Subcutaneous abdominal adipose tissue (tissue), 5 donors: Measurements from ENCODE around the gene GDPD1.

Source experiments
- H3K27ac ChIP-seq: one replicate; pipeline ENCODE4 v1.7.0; 2013; ENCODE audit warnings: low read depth, mild to moderate bottlenecking, inconsistent platforms, low read length, moderate library complexity
- H3K27me3 ChIP-seq, 5 donors: one replicate each; pipeline ENCODE4 v1.7.0; 2013; ENCODE audit warnings: low read length in 5 of 5, inconsistent platforms in 1 of 5; ENCODE audit not compliant: control insufficient read depth in 5 of 5, insufficient read depth in 4 of 5
- H3K36me3 ChIP-seq, 5 donors: one replicate each; pipeline ENCODE4 v1.7.0; 2013; ENCODE audit warnings: low read length in 5 of 5; ENCODE audit not compliant: control insufficient read depth in 5 of 5, insufficient read depth in 5 of 5
- H3K4me1 ChIP-seq, 5 donors: one replicate each; pipeline ENCODE4 v1.7.0; 2013; ENCODE audit warnings: low read length in 5 of 5, mild to moderate bottlenecking in 3 of 5, moderate library complexity in 1 of 5; ENCODE audit not compliant: control insufficient read depth in 5 of 5, insufficient read depth in 5 of 5
- H3K4me3 ChIP-seq, 5 donors: one replicate each; pipeline ENCODE4 v1.7.0; 2013; ENCODE audit warnings: low read length in 5 of 5, low read depth in 1 of 5
- H3K9ac ChIP-seq, 5 donors: one replicate each; pipeline ENCODE4 v1.7.0; 2013; ENCODE audit warnings: low read length in 5 of 5, mild to moderate bottlenecking in 4 of 5, moderate library complexity in 3 of 5
- H3K9me3 ChIP-seq, 5 donors: one replicate each; pipeline ENCODE4 v1.7.0; 2013; ENCODE audit warnings: low read length in 5 of 5; ENCODE audit not compliant: control insufficient read depth in 5 of 5
- donor health status: healthy.
- donor health status: healthy.
- donor health status: healthy.
- donor health status: healthy.
- donor health status: healthy.

The GDPD1 gene

DNA sequence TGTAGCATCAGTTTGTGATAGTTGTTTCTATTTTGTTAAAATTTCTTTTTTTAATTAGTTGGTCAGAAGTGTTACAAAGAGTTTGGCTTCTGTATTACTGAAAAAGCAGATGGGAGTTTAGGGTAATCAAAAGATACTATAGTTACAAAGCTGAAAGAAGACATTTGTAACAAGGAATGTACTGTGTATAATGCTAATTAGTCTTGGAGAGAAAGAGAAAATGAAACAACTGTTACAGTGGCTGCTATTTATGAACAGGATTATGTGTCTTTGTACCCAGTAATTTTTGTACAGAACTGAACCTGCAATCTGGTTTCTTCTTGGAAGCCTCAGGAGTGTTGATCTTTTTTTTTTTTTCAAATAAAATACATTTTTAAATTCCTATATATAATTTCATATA is 14.3 kb downstream of the GDPD1 start:
- no peak overlapping the region for H3K27ac ChIP-seq
- no peak overlapping the region for H3K9ac ChIP-seq
- H3K4me1 ChIP-seq, result no peaks in the 10 kb centered on the region
- no peak overlapping the region for H3K4me3 ChIP-seq
- H3K36me3 ChIP-seq, result no peaks in the 10 kb centered on the region
- H3K27me3 ChIP-seq, result no peaks in the 10 kb centered on the region
- no peaks in the 10 kb centered on the region for H3K9me3 ChIP-seq

DNA sequence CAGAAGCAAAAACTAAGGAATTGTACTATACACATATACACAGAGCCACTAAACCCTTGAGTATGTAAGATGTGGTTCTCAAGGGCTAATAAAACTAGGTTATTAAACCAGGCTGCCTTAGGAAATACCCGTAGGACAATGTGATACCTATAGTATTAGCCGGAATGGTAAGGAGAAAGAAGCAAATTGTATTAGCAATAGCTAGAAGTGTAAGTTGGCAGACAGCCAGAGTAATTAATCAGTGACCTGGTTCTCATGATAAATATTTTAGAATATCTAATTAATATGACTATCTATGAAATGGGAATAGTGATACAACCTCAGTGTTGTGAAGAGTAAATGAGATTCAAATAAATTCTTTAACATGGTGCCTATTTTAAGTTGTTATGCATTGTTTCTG is 18.6 kb downstream of the GDPD1 start:
- H3K27ac ChIP-seq, result no peak overlapping the region
- H3K9me3 ChIP-seq, result no peaks in the 10 kb centered on the region
- no peak overlapping the region for H3K4me3 ChIP-seq
- H3K9ac ChIP-seq, result no peak overlapping the region
- no peaks in the 10 kb centered on the region for H3K27me3 ChIP-seq
- H3K36me3 ChIP-seq, result no peaks in the 10 kb centered on the region
- no peaks in the 10 kb centered on the region for H3K4me1 ChIP-seq

DNA sequence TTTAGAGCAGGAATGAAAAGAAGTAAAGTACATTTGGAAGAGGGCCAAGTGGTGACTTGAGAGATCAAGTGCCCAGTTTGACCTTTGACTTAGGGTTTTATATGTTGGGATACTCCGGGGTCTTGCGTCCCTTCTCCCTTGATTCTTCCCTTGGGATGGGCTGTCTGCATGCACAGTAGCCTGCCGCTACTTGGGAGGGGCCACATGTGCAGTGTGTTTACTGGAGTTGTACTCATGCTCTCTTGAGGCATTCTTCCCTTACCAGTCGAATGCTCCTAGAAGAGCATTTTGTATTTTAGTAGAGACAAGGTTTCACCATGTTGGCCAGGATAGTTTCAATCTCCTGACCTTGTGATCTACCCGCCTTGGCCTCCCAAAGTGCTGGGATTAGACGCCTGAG is 23.8 kb downstream of the GDPD1 start:
- H3K36me3 ChIP-seq, result no peaks in the 10 kb centered on the region
- no peaks in the 10 kb centered on the region for H3K4me1 ChIP-seq
- H3K9me3 ChIP-seq, result no peaks in the 10 kb centered on the region
- no peak overlapping the region for H3K9ac ChIP-seq
- no peaks in the 10 kb centered on the region for H3K27me3 ChIP-seq
- no peak overlapping the region for H3K27ac ChIP-seq
- no peak overlapping the region for H3K4me3 ChIP-seq

DNA sequence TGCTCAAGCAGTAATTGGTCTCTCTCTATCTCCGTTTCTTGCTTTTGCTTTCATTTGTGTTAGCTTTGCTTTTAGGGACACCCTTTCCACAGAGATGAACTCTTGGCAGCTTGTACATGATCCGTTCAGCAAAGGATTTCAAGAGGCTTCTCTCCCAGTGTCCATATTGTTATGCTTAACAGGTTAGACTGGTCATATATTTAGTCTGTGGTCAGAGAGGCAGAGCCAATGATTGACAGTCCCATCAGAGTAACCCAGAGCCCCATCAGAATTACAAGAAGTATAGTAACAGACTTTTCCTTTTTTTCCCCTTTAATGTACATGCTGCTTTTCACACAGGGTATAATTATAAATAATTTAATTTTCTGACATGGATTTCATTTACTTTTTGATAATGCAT is 34.4 kb downstream of the GDPD1 start:
- H3K4me3 ChIP-seq, result no peak overlapping the region
- H3K4me1 ChIP-seq, result no peaks in the 10 kb centered on the region
- H3K27ac ChIP-seq, result no peak overlapping the region
- peaks cover 0 to 2% (median 0%) of the 10 kb centered on the region in 5 donors for H3K36me3 ChIP-seq
- peak overlapping the region in 1 of 5 donors; percentile 12 for H3K9ac ChIP-seq
- H3K9me3 ChIP-seq, result no peaks in the 10 kb centered on the region
- H3K27me3 ChIP-seq, result no peaks in the 10 kb centered on the region

DNA sequence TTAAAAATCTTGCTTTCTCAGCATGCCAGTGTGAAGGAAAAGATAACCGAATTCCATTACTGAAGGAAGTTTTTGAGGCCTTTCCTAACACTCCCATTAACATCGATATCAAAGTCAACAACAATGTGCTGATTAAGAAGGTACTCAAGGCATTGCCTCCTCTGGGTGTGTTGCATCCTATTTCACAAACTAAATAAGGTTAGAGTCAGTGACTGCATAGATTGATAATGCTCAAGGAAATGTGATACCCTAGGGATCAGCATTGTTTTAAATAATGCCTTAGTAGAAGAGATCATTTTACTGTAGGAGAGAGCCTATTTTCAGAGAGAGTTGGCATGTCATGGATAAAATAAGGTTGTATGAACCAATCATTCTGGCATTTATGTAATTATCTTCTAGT is 36.8 kb downstream of the GDPD1 start:
- no peak overlapping the region for H3K9ac ChIP-seq
- no peak overlapping the region for H3K4me3 ChIP-seq
- no peaks in the 10 kb centered on the region for H3K4me1 ChIP-seq
- H3K9me3 ChIP-seq, result no peaks in the 10 kb centered on the region
- H3K36me3 ChIP-seq, result peaks cover 0 to 4% (median 0%) of the 10 kb centered on the region in 5 donors
- H3K27ac ChIP-seq, result no peak overlapping the region
- no peaks in the 10 kb centered on the region for H3K27me3 ChIP-seq

DNA sequence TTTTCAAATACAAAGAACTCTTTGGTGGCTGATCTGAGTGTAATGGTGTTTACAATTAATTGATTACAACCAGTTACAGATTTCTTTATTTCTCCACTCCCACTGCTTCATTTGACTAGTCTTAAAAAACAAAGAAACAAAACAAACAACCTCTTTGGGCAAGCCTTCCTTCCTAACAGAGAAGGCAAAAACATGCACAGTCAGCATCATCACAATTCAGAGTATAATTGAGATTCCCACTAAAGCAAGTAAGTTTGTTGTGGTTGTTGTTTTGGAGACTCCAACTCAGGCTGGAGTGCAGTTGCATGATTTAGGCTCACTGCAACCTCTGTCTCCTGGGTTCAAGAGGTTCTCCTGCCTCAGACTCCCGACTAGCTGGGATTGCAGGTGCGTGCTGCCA is 40.4 kb downstream of the GDPD1 start:
- H3K4me1 ChIP-seq, result no peaks in the 10 kb centered on the region
- H3K27ac ChIP-seq, result no peak overlapping the region
- peaks cover 0 to 2% (median 0%) of the 10 kb centered on the region in 5 donors for H3K36me3 ChIP-seq
- no peak overlapping the region for H3K4me3 ChIP-seq
- H3K9ac ChIP-seq, result no peak overlapping the region
- no peaks in the 10 kb centered on the region for H3K9me3 ChIP-seq
- no peaks in the 10 kb centered on the region for H3K27me3 ChIP-seq

DNA sequence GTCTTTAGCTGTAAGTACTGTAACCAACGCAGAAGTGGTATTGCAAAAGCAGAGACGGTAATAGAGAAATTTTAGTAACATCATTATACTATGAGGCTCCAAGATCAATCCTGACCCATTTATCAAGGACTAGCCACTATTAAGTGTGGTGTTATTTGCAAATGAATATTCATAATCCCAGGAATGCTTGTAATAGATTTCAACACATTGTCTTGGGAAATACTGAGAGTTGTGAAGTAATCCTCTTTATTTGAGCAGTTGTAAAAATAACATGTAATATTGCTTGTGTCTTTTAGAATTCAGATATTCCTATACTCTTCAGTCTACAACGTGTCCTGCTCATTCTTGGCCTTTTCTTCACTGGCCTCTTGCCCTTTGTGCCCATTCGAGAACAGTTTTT is 46.4 kb downstream of the GDPD1 start:
- Histone ChIP-seq H3K9me3 (no peaks in the 10 kb centered on the region), H3K27ac (no peak overlapping the region), H3K4me3 (no peak overlapping the region), H3K9ac (no peak overlapping the region), H3K27me3 (no peaks in the 10 kb centered on the region), H3K4me1 (peaks cover 0 to 7% (median 0%) of the 10 kb centered on the region in 5 donors), H3K36me3 (no peaks in the 10 kb centered on the region)

DNA sequence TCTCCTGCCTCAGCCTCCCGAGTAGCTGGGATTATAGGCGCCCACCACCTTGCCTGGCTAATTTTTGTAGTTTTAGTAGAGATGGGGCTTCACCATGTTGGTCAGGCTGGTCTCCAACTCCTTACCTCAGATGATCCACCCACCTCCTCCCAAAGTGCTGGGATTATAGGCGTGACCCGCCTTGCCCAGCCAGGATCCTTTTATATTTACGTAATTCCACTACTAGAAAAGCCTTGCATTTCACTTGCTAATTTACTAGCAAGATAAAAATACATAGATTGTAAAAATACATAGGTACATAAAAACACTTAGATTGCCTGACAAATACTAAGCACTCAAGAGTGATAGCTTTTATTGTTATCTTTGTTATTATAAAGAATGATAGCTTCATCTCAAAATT is 47.5 kb downstream of the GDPD1 start:
- Histone ChIP-seq H3K27me3 (no peaks in the 10 kb centered on the region), H3K4me3 (no peak overlapping the region), H3K9ac (no peak overlapping the region), H3K36me3 (no peaks in the 10 kb centered on the region), H3K27ac (no peak overlapping the region), H3K9me3 (no peaks in the 10 kb centered on the region), H3K4me1 (peaks cover 0 to 7% (median 0%) of the 10 kb centered on the region in 5 donors)

DNA sequence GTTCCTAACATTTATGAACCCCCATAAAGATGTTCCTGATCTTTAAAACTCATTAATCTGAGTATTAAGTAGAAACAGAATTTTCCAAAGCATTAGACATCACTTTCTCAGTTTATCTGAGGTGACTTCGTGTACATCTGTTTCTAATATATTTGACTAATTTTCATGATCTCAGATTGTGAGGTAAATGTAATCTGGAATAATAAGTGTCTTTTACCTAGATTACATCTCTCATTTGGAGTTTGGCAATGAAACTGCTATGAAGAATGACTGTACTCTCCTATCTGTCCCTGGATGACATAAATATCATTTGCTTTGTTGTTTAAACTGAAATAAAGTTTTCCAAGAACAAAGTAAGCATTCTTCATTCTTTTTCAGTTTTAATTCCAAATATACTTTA is 55.3 kb downstream of the GDPD1 start:
- Histone ChIP-seq H3K9ac (no peak overlapping the region), H3K4me1 (peaks cover 0 to 3% (median 0%) of the 10 kb centered on the region in 5 donors), H3K27me3 (no peaks in the 10 kb centered on the region), H3K36me3 (no peaks in the 10 kb centered on the region), H3K4me3 (no peak overlapping the region), H3K9me3 (peaks cover 0 to 2% (median 0%) of the 10 kb centered on the region in 5 donors), H3K27ac (no peak overlapping the region)

DNA sequence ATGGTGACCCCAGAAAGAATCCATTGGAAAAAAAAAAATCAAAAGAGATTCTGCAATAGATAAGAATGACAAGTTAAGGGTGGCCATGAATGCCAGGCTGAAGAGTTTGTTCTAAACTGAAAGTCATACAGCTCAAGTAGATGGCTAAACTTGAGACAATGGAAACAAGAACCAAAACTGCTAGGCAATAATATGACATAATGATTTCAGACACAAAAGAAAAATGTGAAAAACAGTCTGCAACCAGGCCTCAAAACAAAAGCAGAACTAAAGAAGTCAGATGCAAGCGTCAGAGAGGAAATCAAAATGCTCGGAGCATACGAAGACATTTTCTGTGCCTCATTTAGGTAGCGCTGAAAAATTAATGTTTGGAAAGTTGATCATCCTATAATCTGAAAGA is 56.7 kb downstream of the GDPD1 start:
- H3K27ac ChIP-seq, result no peak overlapping the region
- H3K27me3 ChIP-seq, result no peaks in the 10 kb centered on the region
- H3K9me3 ChIP-seq, result peaks cover 0 to 2% (median 0%) of the 10 kb centered on the region in 5 donors
- no peaks in the 10 kb centered on the region for H3K36me3 ChIP-seq
- no peak overlapping the region for H3K4me3 ChIP-seq
- H3K9ac ChIP-seq, result no peak overlapping the region
- peaks cover 0 to 3% (median 0%) of the 10 kb centered on the region in 5 donors for H3K4me1 ChIP-seq

DNA sequence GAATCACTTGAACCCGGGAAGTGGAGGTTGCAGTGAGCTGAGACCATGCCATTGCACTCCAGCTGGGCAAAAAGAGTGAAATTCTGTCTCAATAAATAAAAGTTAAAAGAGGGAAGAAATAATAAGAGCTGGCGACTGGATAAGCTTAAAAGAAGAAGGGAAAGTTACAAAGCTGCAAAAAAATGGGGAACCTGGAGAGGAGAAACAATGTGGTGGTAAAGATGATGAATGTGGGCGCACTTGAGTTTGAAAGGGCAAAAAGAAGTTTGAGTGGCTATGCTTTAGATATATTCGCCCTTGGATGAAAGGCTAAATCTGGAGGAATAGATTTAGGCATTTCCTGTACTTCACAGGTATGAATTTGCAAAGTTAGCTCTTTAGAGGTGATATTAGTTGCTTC is 58.1 kb downstream of the GDPD1 start:
- Histone ChIP-seq H3K9ac (no peak overlapping the region), H3K9me3 (peaks cover 0 to 2% (median 0%) of the 10 kb centered on the region in 5 donors), H3K27ac (no peak overlapping the region), H3K4me3 (no peak overlapping the region), H3K4me1 (peaks cover 0 to 3% (median 0%) of the 10 kb centered on the region in 5 donors), H3K36me3 (no peaks in the 10 kb centered on the region), H3K27me3 (no peaks in the 10 kb centered on the region)
